Stimulated activated CD4-positive, alpha-beta T cell treated with anti-CD3 and anti-CD28 coated beads, Interleukin-2, amount 100 ng/mL, for 48 hours (primary cell): ENCODE data around the gene PPIAL4G.
"Not testable (repeated sequence)": the region's sequence is repeated elsewhere in the genome, so short reads cannot be mapped to it uniquely, and the experiment has no call there.

Source experiments
- DNase-seq, 2 donors: peaks; one replicate each; pipeline ENCODE4 v3.0.0-alpha.2; 2020

The PPIAL4G gene

GRCh38 chr1:148483029-148483428 is at the start of gene PPIAL4G:
PPIAL4G (minus strand) TSS chr1:148483302; CDS start chr1:148483252, 50 bp downstream.
- not testable (repeated sequence) for DNase-seq

- not testable (repeated sequence) for DNase-seq
Measured at GRCh38 chr1:148532158-148532557, 49.1 kb upstream of the PPIAL4G start.

GRCh38 chr1:148529101-148529567 is 46.0 kb upstream of the PPIAL4G start:
- DNase-seq, result peak; percentile 61 to 73

GRCh38 chr1:148528591-148528990 is 45.5 kb upstream of the PPIAL4G start:
- not testable (repeated sequence) for DNase-seq

- not testable (repeated sequence) for DNase-seq
Measured at GRCh38 chr1:148526587-148526986, 43.5 kb upstream of the PPIAL4G start.

GRCh38 chr1:148523205-148524144 is 40.4 kb upstream of the PPIAL4G start:
- DNase-seq, result not testable (repeated sequence)

- peak; percentile 90 to 93 for DNase-seq
Measured at GRCh38 chr1:148522561-148523204, 39.6 kb upstream of the PPIAL4G start.

- DNase-seq, result peak; percentile 65 to 68
Measured at GRCh38 chr1:148522072-148522471, 39.0 kb upstream of the PPIAL4G start.

GRCh38 chr1:148514310-148514709 is 31.2 kb upstream of the PPIAL4G start:
- not testable (repeated sequence) for DNase-seq

- DNase-seq, result not testable (repeated sequence)
Measured at GRCh38 chr1:148512571-148513184, 29.6 kb upstream of the PPIAL4G start.

- not testable (repeated sequence) for DNase-seq
Measured at GRCh38 chr1:148493933-148494332, 10.8 kb upstream of the PPIAL4G start.

GRCh38 chr1:148481134-148481533 is 2.0 kb downstream of the PPIAL4G start:
- DNase-seq, result not testable (repeated sequence)

GRCh38 chr1:148459694-148460093 is 23.4 kb downstream of the PPIAL4G start:
- DNase-seq, result not testable (repeated sequence)

- peak; percentile 24 to 31 for DNase-seq
Measured at GRCh38 chr1:148458901-148459581, 24.1 kb downstream of the PPIAL4G start.

GRCh38 chr1:148458398-148458797 is 24.7 kb downstream of the PPIAL4G start:
- DNase-seq, result peak; percentile 14 to 21

- DNase-seq, result not testable (repeated sequence)
Measured at GRCh38 chr1:148452845-148453244, 30.3 kb downstream of the PPIAL4G start.

- not testable (repeated sequence) for DNase-seq
Measured at GRCh38 chr1:148439654-148440325, 43.3 kb downstream of the PPIAL4G start.

GRCh38 chr1:148435406-148435805 is 47.7 kb downstream of the PPIAL4G start:
- DNase-seq, result no peak

GRCh38 chr1:148434832-148435231 is 48.3 kb downstream of the PPIAL4G start:
- DNase-seq, result no peak

GRCh38 chr1:148432916-148433317 is 50.2 kb downstream of the PPIAL4G start:
- not testable (repeated sequence) for DNase-seq
